HG02623 (cell line): ENCODE data around the gene H1-8.

Experiments
- ATAC-seq: cut with Tn5 transposase; IDR thresholded peaks from one replicate; pipeline ENCODE4 v1.9.1; 2021; ENCODE audit warnings: moderate library complexity; ENCODE audit not compliant: unreplicated experiment

H1-8 gene

DNA sequence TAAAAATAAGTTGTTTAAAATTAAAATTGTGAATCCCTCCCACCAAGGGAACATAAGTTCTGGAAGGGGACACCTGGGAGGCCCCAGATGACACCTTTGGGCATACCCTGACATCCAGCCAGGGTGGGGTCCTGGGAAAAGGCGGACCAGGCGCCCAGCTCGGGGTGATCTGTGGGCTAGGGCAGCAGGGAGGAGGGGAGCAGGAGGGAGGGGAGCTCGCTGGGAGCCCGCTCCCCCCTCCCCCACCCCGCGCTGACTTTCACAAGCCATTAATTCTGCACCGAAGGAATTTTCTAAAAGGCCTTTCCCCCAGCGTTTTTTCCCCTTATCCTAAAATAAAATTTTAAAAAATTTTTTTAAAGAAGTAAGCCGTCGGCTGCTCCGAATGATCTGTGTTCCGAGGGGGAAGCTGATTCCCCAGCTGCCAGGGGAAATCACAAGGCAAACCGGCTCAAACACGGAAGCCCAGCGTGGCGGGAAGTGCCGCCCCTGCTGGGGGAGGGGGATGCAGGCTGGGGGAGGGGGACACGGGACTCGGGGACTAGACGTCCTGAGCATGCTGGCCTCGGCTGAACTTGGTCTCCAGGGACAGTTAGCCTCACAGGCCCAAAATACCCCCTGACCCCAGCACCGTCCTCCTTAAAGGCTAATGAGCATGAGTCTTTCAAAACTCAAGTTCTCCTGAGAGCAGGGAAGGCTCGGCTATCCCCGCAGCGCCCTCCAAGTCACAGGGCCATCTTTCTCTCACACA, 49.6 kb downstream of the H1-8 start:
- ATAC-seq: no peak

DNA sequence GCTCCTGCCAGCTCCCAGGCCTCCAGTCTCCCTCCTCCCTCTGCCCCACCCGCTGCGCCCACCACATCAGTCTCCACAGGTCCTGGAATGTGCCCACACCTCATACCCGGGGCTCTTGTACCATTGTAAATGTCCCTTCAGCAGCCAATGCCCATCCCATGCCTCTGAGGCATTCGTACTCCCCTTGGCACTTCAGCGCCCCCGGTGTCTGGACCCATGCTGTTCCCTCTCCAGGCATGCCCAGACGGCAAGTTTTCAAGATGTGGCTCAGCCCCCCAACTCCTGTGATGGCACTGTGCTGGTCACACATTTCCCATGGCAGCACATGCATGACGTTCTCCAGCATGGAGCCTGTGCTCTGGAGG, 50.2 kb downstream of the H1-8 start:
- ATAC-seq: no peak

DNA sequence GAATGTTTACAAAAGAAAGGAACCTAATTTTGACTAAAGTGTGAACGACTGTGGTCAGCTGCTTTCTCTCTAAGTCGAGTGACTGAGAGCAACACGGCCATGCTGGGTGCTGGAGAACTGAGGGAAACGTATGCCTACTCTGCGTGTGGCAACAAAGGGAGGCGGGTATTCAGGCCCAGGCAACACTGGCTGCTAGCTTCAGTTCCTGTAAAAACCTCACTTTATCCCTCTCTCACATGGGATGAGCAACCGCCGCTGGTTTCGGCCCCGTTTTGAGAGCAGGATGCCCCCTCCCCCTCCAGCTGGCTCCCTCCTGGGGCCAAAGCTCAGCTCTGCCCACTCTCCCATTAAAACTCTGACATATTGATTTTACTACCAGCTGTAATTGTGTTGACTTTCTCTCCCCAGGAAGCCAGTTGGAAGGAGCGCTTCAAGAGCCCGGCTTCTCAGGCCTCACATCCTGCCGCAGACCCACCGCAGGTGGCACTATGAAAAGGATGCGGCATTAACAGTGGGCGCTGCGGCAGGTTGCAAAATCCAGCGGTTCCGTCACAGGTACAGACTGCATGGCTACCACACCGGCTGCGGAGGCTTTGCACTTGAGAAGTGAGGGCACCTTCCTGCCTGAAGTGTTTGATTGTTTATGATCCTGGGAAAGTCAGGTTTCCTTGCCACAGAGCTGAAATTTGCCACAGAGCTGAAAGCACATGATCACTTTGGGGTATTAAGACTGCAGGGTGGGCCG, 50.8 kb downstream of the H1-8 start:
- no peak for ATAC-seq

DNA sequence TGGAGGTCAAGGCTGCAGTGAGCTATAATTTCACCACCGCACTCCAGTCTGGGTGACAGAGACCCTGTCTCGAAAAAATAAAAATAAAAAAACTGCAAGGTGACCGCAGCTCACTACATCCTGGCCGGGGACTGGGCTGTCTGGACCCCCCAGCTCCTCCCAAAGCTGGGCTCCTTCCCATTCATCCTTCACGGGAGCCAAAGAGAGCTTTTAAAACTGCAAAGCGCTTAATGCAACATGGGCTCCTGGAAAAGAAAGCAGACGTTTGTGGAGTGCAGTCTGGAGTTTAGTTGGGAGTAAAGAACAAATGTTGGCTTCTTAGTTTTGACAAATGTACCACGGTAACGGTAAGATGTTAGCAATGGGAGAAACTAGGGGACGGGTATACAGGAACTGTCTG, 51.4 kb downstream of the H1-8 start:
- no peak for ATAC-seq

DNA sequence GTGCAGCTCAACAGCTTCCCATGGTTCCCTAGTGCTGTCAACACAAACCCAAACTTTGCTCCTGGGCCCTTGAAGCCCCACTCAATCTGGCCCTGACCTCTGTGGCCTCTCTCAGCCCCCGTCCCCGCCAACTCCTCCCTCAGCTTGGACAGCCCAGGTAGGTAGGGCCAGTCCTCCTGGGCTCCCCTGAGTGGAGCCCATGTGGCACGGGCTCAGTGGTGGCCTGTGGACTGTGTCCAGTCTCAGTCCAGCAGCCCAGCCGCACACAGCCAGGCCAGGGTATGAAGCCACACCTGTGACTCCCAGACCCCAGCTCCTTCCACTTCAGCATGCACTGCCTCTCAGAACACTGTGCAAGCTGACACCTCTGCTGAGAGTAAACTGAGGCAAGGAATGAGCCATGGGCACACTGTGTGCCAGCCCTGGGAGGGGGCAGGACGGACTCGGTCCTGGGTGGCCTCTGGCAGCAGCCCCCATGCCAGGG, 52.0 kb downstream of the H1-8 start:
- no peak for ATAC-seq

DNA sequence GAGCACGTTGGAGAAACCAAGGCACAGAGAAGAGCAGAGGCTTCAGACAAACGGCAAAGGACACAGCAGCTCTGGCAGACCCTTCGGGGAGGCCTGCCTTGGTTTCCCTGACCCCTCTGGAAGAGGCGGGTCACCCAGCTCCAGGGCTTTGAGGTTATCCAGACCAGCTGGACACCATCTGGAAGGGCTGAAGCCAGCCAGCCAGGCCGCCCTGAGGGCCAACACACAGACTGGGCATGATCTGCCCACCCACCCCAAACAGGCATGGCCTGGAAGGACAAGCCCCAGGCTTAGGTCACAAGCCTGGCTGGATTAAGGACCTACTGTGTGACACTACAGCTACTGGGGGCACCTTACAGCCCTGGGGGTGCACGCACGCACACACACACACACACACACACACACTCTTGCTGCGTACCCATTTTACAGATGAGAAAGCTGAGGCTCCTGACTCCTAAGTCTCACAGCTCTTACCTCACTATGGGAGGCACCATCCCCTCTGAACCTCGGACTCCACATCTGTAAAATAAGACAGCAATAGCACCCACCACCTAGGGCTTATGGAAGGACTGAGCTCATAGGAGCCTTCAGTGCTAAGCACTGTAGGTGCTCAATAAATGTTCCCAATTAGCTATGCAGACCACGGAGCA, 52.7 kb downstream of the H1-8 start:
- no peak for ATAC-seq

DNA sequence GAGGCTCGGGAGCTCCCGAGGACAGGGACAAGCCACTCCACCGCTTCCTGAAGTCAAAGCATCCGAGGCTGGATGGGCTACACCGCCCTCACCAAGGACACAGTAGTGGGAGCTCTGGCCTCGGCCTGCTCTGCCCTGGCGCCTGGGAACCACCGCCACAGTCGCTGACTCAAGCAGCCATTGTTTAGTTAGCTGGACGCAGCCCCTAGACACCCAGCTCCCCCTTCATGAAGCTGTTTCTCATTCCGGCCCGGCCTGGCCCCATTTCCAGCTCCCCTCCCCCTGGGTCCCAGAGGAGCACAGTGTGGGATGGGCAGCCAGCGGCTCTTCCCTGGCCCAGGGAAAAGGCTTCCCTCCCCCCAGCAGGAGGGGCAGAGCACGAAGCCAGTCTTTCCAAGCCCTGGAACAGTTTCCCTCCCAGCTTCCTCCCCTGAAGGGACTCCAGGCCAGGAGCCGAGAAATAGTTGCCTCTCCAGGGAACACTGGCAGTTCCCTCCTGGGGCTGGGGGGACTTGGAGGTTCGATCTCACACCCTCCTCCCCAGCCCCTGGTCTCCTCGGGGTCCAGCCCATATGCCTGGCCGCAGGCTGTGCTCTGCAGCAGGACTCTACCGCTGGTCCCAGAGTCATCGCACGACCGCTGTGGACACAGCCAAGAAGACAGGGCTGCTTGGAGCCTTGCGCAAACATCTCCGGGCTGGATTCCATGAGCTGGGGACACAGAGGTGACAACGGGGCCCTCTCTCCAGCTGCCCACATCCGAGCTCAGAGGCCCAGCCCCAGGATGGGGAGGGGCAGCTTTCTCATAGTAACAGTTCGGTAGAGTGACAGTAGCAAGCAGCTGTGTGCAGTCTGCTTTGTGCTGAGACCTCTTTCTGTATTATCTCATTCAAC, 53.5 kb downstream of the H1-8 start:
- no peak for ATAC-seq

DNA sequence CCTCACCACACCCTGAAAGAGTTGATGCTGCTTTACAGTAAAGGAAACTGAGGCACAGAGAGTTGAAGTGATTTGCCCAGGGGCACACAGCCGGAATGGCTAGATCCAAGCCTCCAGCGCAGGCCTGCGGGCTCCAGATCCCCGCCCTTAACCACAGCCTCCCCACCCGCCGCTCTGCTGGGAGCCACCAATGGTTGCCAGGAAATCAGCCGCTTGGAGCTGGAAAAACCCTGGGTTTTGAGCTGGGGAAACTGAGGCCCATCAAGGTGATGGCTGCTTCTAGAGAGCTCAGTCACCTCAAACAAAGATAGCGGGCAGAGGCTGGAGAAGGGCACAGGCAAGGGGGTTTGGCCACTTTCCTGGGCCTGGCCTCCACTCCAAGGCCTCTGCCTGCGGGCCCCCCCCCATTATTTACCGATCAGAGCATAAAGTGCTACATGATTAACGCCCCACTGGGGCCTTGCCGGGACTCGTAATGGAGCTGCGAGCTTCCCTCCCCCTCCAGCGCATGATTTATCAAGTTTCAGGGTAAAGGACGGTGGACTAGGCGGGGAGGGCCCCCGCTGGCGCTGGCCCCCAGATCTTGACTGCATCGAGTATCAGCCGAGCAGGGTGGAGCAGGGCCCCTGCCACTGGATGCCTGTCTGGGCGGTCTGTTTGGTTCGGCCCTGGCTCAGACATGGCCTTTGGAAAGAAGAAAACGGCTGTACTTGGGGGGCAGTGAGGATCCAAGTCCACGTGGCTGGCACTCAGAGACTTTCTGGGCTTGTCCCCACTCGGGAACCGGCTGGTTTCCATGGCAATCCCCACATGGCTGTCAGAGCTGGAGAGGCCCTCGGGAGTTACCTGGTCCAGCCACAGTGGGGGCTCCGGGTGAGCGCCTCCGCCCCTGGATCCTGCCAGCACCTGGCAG, 54.4 kb downstream of the H1-8 start:
- ATAC-seq: no peak

DNA sequence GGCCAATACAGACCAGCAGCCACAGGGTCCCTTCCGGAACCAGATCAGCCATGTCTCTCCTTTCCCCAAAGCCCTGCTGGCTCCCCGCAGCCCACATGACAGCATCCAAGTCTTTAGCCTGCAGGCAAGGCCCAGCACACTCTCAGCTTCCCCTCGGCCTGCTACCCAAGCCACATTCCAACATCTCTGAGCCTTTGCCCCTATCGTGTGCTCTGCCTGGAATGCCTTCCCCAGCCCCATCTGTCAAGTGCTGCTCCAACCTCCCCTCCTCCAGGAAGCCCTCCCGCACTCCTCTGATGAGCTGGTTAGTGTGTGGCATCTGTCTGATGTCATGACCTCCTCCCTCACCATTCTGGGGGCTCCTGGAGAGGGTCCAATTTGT, 55.0 kb downstream of the H1-8 start:
- ATAC-seq: no peak

DNA sequence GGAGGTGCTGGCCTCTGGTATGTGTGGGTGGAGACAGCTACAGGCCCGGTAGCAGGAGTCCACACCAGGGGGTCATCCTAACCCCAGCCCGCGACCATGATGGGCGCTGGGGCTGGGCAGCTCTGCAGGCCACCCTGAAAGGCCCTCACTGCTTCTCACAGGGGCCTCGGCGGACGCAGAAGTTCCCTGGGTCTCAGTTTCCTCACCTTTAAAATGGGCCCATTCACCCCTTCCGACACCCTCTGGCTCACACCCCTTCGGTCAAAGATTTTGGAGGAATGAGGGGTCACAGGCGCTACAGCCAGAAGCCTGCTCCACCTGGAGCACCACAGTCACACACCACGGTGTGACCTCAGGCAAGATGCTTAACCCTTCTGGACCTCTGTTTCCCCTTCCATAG, 55.5 kb downstream of the H1-8 start:
- no peak for ATAC-seq

DNA sequence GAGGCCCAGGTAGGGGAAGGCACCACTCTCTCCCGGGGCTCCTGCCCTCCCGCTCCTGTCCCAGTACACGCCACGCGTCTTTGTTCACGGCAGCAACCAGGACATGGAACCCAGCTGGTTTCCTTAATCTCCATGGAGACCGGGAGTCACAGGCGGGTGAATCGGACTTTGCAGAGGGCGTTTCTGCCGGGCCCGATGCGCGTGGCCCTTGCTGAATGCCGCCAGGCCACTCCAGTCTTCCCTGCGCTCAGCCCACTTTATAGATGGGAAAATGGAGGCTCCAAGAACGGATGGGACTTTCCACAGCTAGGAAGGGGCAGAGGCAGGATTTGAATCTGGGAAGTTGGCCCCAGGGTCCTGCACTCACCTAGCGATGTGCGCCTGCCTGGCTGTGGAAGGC, 56.1 kb downstream of the H1-8 start:
- ATAC-seq: no peak

DNA sequence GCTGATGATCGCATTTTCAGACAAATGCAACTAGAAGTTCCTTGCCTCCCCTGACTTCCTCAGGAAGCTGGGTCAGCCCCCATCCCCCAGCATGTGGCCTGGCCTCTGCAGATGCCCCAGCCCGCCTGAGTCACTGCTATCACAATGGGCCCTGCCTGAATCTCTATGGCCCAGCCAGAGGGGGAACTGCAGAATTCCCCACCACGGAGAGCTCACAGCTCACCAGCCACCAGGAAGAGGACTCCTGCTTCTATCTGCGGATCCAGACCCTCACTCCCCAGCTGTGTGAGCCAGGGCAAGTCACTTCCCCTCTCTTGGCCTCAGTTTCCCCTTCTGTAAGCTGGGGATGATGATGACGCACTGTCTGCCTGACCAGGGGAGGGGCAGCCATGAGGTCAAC, 56.6 kb downstream of the H1-8 start:
- ATAC-seq: no peak

DNA sequence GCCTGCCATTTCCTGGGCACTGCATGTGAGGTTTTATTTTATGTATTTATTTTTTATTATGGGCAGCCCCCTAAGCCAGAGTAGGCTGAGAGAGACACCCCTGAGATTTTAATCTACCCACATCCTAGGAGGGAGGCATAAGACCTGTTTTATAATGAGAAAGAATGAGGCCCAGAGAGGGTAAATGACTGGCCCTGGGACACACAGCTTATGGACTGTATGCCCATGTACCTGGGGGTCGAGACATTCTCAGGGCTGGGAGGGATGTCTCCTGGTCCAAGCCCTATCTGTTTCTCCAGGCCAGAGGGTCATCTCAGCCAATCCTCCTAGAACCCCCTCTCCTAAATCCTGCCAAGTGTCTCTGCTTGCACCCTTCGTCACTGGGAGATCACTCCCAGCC, 57.4 kb downstream of the H1-8 start:
- ATAC-seq: no peak
